ENCODE data around the gene C6orf47.
A peak's percentile ranks its signal among the peaks of the same experiment; 100 is the strongest.

Gene C6orf47

GRCh38 chr6:31636698-31637596 is 23.6 kb downstream of the C6orf47 start:
- no peak for DNase-seq (ENCODE audit: low spot score)

GRCh38 chr6:31634969-31635575 is 25.5 kb downstream of the C6orf47 start:
- no peak for DNase-seq (ENCODE audit: low spot score)

DNA sequence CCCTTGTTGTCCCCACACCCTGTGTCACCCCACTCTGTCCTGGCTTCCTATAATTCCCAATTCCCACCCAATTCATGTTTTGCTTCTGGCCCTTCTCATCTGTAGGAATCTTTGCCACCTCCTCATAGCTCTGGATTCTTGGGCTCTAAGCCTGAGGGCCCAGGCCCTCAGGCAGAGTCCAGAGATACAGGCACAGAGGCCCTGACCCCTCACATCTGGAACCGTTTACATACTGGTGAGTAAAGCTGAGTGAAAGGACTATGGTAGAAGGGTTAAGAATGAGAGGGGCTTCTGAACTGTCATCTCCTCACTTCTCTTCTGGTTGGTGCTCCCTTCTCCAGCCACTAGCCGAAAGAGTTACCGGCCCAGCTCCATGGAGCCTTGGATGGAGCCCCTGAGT is 26.4 kb downstream of the C6orf47 start:
- DNase-seq (ENCODE audit: low spot score) = no peak

DNA sequence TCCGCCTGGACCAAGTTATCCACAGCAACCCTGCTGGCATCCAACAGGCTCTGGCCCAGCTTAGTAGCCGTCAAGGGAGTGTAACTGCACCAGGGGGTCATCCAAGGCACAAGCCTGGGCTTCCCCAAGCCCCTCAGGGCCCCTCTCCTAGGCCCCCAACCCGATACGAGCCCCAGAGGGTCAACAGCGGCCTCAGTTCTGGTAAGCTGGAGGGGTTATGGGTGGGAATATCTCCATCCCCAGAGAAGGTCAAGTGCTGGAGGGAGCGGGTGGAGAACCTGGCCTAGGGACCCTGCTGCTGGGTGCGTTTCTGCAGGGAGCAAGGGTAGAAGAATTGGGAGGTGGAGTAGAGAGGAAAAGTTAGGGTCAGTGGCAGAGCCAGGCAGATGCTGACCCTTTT is 27.1 kb downstream of the C6orf47 start:
- no peak for DNase-seq (ENCODE audit: low spot score)

GRCh38 chr6:31632279-31632946 is 28.2 kb downstream of the C6orf47 start:
- no peak for DNase-seq (ENCODE audit: low spot score)

GRCh38 chr6:31631681-31632278 is 28.8 kb downstream of the C6orf47 start:
- DNase-seq (ENCODE audit: low spot score) = no peak

DNA sequence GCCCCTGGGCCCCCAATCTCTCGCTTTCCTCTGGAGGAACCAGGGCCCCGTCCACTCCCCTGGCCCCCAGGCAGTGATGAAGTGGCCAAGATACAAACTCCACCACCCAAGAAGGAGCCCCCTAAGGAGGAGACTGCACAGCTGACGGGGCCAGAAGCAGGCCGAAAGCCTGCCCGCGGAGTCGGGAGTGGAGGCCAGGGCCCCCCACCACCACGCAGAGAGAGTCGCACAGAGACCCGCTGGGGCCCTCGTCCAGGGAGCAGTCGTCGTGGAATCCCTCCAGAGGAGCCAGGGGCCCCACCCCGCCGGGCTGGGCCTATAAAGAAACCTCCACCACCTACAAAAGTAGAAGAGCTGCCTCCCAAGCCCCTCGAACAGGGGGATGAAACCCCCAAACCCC is 29.4 kb downstream of the C6orf47 start:
- DNase-seq (ENCODE audit: low spot score) = no peak

- no peak for DNase-seq (ENCODE audit: low spot score)
Measured at GRCh38 chr6:31630177-31630934, 30.2 kb downstream of the C6orf47 start.

DNA sequence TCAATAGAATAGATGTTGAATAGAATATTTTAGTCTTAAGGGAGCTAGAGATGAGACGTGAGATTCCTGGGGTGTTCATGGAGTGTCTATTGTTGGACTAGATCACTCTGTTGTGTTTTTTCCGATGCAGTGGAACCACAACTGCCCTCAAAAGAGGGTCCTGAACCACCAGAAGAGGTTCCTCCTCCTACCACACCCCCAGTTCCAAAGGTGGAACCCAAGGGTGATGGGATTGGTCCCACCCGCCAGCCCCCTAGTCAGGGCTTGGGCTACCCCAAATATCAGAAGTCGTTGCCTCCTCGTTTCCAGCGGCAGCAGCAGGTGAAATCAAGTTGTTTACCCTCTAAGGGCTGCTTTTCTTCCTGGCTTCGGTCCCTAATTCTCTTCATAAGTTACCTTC is 31.6 kb downstream of the C6orf47 start:
- no peak for DNase-seq (ENCODE audit: low spot score)

- DNase-seq (ENCODE audit: low spot score) = no peak
Measured at GRCh38 chr6:31627690-31628287, 32.8 kb downstream of the C6orf47 start.

DNA sequence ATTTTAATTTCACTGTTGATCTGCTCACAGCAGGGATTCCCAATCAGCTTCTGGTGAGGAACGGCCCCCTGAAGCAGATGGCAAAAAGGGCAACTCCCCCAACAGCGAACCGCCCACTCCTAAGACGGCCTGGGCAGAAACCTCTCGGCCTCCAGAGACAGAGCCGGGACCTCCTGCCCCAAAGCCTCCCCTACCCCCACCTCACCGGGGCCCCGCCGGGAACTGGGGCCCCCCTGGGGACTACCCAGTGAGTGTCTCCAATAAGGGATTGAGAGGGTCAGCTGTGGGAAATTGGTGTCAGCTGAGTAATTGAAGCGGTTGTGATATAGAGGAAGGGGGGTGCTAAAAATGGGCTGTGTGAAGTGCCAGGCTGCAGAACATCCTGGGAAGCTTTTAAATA is 33.6 kb downstream of the C6orf47 start:
- DNase-seq (ENCODE audit: low spot score) = no peak

DNA sequence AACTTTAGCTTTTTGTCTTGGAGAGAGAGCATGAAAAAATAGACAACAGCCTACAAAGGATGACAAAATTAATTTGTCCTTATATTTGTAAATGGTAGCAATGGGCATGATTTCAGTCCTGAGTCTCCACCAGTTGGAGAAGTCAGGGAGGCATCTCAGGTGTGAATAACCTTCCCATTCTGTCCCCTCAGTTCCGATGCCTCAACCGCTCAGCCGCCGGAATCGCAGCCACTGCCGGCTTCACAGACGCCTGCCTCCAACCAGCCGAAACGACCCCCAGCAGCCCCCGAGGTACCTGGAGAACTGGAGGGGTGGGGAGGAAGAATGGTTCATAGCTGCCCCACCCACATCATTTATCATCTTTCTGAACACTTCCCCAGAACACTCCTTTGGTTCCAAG is 36.5 kb downstream of the C6orf47 start:
- no peak for DNase-seq (ENCODE audit: low spot score)

- no peak for DNase-seq (ENCODE audit: low spot score)
Measured at GRCh38 chr6:31622684-31623091, 37.9 kb downstream of the C6orf47 start.

DNA sequence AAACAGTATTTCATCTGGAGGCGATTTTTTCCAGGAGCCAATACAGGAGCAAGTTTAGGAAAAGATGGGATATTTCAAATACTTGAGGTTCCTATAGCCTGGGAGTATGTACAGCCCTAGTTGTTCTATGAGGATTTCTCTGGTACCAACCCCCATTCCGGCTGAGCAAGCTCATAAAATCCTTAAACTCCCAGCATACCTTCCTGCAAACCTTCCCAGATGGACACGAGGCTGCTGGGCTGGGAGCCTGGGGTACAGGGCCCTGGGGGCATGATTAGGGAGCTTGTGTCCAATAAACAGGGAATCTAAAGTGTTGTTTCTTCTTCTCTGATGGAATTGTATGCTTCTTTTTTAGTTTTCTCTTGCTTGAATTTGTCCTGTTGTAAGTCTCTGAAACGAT is 38.6 kb downstream of the C6orf47 start:
- DNase-seq (ENCODE audit: low spot score) = no peak

DNA sequence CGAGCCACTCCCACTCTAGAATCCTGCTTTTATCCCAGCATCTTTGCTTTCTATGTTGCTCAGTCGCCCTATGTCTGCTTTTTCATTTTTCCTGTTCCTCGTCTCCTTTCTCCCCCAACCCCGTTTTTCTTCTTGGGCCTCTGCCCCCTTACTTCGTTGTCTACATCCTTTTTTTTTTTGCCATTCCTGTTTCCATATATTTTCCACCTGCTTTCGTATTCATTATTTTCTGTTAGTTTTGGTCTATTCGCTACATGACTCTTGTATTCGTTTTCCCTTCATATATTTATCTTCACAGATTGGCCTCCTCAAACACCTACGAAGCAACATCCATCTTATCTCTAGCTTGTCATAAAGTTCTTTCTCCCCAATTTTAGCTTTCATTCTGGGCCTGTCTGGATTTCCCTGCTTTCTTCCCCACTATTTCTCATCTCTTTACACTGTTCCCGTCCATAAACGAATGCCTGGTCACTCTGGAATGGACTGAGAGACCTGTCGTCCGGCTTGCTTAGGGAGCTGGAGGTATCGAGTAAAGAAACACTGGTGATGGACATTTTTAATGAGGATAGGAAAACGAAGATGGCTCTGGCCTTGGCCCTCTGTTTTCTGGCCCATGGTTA is 39.1 kb downstream of the C6orf47 start:
- no peak for DNase-seq (ENCODE audit: low spot score)

DNA sequence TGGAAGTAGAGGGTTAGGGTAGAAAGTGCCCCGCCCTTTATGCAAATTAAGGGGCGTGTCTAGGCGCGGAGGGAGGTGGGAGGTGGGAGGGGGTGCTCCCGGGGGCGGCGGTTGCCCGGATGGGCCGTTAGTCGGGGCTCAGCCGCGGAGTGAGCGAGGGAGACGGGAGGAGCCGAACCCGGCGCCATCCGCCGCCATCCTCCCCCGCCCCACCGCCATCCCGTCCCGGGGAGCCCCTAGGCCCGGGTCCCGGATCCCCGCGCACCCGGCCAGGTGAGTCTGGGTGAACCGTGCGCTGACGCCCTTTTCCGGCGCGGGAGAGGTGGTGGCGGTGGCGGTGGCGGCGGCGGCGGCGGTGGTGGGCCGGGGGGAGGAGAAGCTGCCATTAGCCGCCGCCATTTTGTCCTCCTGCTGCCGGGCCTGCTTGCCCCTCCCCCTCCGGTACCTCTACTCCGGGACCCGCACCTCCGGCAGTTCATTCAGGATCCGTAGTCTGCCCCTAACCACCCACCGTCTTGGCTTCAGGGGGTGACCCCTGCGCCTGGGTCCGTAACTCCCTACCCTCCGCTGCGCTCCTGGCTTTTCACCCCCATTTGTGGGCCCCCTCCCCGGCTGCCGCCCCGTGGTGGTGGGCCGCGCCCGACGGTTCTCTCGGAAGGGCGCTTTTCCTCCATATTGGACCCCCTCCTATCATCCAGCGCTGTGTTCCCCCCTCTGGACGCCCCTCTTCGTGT is 39.8 kb downstream of the C6orf47 start, which contains the start of gene PRRC2A:
Gene PRRC2A, plus strand, starts transcription at position 130 of the 734 bp plus-strand sequence. CDS start 2,075 bp downstream, outside the sequence.
- DNase-seq (ENCODE audit: low spot score) = no peak

GRCh38 chr6:31619805-31620585 is 40.6 kb downstream of the C6orf47 start:
- DNase-seq (ENCODE audit: low spot score) = peak; percentile 98

- no peak for DNase-seq (ENCODE audit: low spot score)
Measured at GRCh38 chr6:31617010-31617409, 43.6 kb downstream of the C6orf47 start.

- DNase-seq (ENCODE audit: low spot score) = peak; percentile 38
Measured at GRCh38 chr6:31615748-31616147, 44.8 kb downstream of the C6orf47 start.

All from germinal center (tissue), 1 donor.